ENCODE measurements around the gene RGS19. TPM values are rescaled to one million over a fixed set of nuclear protein-coding genes. Genes with fewer than 3 reads are reported as not detected.
"Not testable (repeated sequence)": the region's sequence is repeated elsewhere in the genome, so short reads cannot be mapped to it uniquely, and the experiment has no call there.

Gene RGS19
- total RNA-seq, 4 donors from 2014 or later, result 14.8 to 18.4 (median 16.2) TPM

GRCh38 chr20:64090165-64090564 is 10.8 kb upstream of the RGS19 start:
- no peak for DNase-seq (ENCODE audit: low spot score in 2 of 2)
- no peak overlapping the region for H3K27ac ChIP-seq
- H3K27me3 ChIP-seq, result peaks cover 2% of the 10 kb centered on the region
- no peaks in the 10 kb centered on the region for H3K9me3 ChIP-seq
- H3K4me3 ChIP-seq, result no peak overlapping the region
- H3K4me1 ChIP-seq, result no peaks in the 10 kb centered on the region
- no peaks in the 10 kb centered on the region for H3K36me3 ChIP-seq
- TF ChIP-seq POLR2A (IDR thresholded peaks at IDR 0.05) (no peak), POLR2AphosphoS5 (IDR thresholded peaks at IDR 0.05) (no peak), EP300 (IDR thresholded peaks at IDR 0.05) (no peak), CTCF (IDR thresholded peaks at IDR 0.05) (no peak)
- WGBS, result 72% methylated on average over 9 of the region's 10 CpGs

GRCh38 chr20:64088586-64088985 is 9.3 kb upstream of the RGS19 start:
- H3K9me3 ChIP-seq, result not testable (repeated sequence)

GRCh38 chr20:64087226-64087825 is 8.0 kb upstream of the RGS19 start:
- not testable (repeated sequence) for H3K36me3 ChIP-seq; H3K9me3 ChIP-seq; DNase-seq (ENCODE audit: low spot score in 2 of 2); H3K27ac ChIP-seq; H3K4me3 ChIP-seq
- 90% methylated on average over 7 of the region's 36 CpGs for WGBS
- Histone ChIP-seq H3K27me3 (peaks cover 17% of the 10 kb centered on the region), H3K4me1 (peaks cover 22% of the 10 kb centered on the region)

More at GRCh38 chr20:64088586-64088985, 9.3 kb upstream of the RGS19 start:
- H3K27ac ChIP-seq; DNase-seq (ENCODE audit: low spot score in 2 of 2); H3K36me3 ChIP-seq; H3K4me3 ChIP-seq: not testable (repeated sequence)
- Histone ChIP-seq H3K27me3 (peaks cover 17% of the 10 kb centered on the region), H3K4me1 (peaks cover 13% of the 10 kb centered on the region)

GRCh38 chr20:64086801-64087200 is 7.5 kb upstream of the RGS19 start:
- no peak for DNase-seq (ENCODE audit: low spot score in 2 of 2)
- TF ChIP-seq CTCF (IDR thresholded peaks at IDR 0.05) (no peak), EP300 (IDR thresholded peaks at IDR 0.05) (no peak), POLR2AphosphoS5 (IDR thresholded peaks at IDR 0.05) (no peak), POLR2A (IDR thresholded peaks at IDR 0.05) (no peak)
- Histone ChIP-seq H3K4me3 (no peak overlapping the region), H3K27me3 (peaks cover 17% of the 10 kb centered on the region), H3K36me3 (no peaks in the 10 kb centered on the region), H3K27ac (no peak overlapping the region), H3K9me3 (no peaks in the 10 kb centered on the region), H3K4me1 (peaks cover 22% of the 10 kb centered on the region)
- whole genome bisulfite sequencing, result 83% methylated on average over 7 of the region's 11 CpGs

GRCh38 chr20:64084685-64085152 is 5.4 kb upstream of the RGS19 start:
- no peak overlapping the region for H3K4me3 ChIP-seq
- H3K27me3 ChIP-seq, result peaks cover 17% of the 10 kb centered on the region
- H3K36me3 ChIP-seq, result no peaks in the 10 kb centered on the region
- H3K27ac ChIP-seq, result no peak overlapping the region
- H3K4me1 ChIP-seq, result peaks cover 27% of the 10 kb centered on the region
- no peak for DNase-seq (ENCODE audit: low spot score in 2 of 2)
- no peak for TF ChIP-seq POLR2A (IDR thresholded peaks at IDR 0.05)
- TF ChIP-seq POLR2AphosphoS5 (IDR thresholded peaks at IDR 0.05), result no peak
- no peak for TF ChIP-seq EP300 (IDR thresholded peaks at IDR 0.05)
- WGBS, result 0% methylated on average over 1 of the region's 23 CpGs
- no peaks in the 10 kb centered on the region for H3K9me3 ChIP-seq

- no peaks in the 10 kb centered on the region for H3K36me3 ChIP-seq
- peaks cover 17% of the 10 kb centered on the region for H3K27me3 ChIP-seq
- 12% methylated on average over 7 of the region's 86 CpGs for WGBS
- TF ChIP-seq POLR2A (IDR thresholded peaks at IDR 0.05) (no peak), EP300 (IDR thresholded peaks at IDR 0.05) (no peak), CTCF (IDR thresholded peaks at IDR 0.05) (no peak), POLR2AphosphoS5 (IDR thresholded peaks at IDR 0.05) (no peak)
- H3K4me3 ChIP-seq, result peak within 1 kb of the TSS; percentile 63
- no peak within 1 kb of the TSS for H3K27ac ChIP-seq
- H3K9me3 ChIP-seq, result no peaks in the 10 kb centered on the region
- H3K4me1 ChIP-seq, result peaks cover 32% of the 10 kb centered on the region
- DNase-seq (ENCODE audit: low spot score in 2 of 2), result no peak
These were observed 4.7 kb upstream of the RGS19 start, which contains the start of gene LKAAEAR1 for GRCh38 chr20:64083804-64084684. TSS of gene LKAAEAR1 (minus strand) at chr20:64084398. CDS start at chr20:64084219, 179 bp downstream.
